Urothelium cell line (cell line): ENCODE measurements around the gene CDYL2.

Source experiments
- DNase-seq: peaks from one replicate; pipeline ENCODE4 v3.0.0; 2011; ENCODE audit warnings: low spot score, mixed read lengths
- FAIRE-seq: peaks from 2 replicates; lab custom pipeline; 2011; peaks lifted over from hg19 to GRCh38; lab: Jason Lieb, UNC

Gene CDYL2

DNA sequence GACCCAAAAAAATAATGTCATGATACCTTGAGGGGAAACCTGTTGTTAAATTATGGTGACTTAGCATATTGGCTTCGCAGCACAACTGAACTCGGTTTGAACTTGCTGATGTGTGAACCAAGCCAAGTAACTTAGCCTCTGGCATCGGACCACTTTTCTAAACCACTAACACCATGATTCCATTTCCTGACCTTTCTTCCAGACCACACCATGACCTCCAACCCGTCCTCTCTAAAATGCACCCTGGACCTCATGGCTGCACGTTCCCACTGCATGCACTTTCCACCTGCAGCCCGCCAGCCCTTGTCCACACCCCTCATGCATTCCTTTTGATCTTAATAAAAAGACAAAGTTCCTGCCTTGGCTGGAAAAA, 234.3 kb downstream of the CDYL2 start:
- DNase-seq (peak; percentile 56), FAIRE-seq (no peak)

DNA sequence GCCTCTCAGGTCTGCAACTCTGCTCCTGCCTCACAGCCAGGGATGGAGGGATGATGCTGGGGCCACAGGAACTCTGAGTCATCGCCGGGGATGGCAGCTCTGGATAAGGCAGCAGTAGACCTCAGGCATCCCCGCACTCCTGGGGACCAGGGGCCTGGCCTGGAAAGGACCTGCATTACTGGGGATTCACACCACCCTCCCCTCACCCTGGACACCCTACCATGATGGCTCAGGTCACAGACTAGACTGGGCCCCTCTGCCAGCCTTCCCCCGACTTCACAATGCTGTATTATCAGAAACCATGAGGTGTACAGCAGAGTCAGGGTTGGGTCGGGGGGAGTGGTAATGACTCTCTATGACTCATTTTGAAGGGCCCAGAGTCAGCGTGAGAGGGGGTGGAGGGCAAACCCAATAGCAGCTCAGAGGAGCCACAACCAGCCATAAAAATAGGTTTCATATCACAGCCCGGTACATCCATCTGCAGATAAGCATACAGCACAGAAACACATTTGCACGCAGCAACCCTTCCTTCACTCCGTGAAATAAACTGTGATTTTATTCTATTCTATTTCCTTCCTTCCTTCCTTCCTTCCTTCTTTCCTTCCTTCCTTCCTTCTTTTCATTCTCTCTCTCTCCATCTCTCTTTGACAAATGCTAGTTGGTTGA, 234.8 kb downstream of the CDYL2 start:
- FAIRE-seq: peak; percentile 44
- DNase-seq: peak; percentile 92

GRCh38 chr16:80564394-80564793, 240.0 kb downstream of the CDYL2 start:
- no peak for FAIRE-seq
- no peak for DNase-seq

DNA sequence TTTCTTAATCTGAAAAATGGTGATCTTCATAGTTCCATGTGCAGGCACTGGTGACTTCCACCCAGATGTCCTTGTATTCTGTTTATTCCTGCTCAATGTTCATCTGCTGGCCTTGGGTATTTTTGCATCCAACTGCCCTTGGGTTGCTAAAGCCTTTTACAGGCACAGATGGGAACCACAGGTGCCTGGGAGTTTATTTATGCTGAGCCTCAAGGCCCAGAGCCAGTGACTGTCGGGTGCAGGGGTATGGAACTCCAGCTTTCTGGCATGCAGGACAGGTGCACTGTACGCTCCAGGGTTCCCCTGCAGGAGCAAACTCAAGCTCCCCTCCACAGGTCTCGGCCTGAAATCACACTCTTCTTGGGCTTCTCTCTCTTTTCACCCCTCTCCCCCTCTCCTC, 241.3 kb downstream of the CDYL2 start:
- FAIRE-seq: no peak
- DNase-seq: no peak

- no peak for DNase-seq
- FAIRE-seq: no peak
These were observed 245.0 kb downstream of the CDYL2 start for GRCh38 chr16:80559369-80559768.

- FAIRE-seq: no peak
These were observed 247.4 kb downstream of the CDYL2 start for GRCh38 chr16:80557037-80557436.

GRCh38 chr16:80556481-80556880, 247.9 kb downstream of the CDYL2 start:
- no peak for DNase-seq
- no peak for FAIRE-seq

More at GRCh38 chr16:80557037-80557436, 247.4 kb downstream of the CDYL2 start:
- no peak for DNase-seq

GRCh38 chr16:80554033-80554432, 250.4 kb downstream of the CDYL2 start:
- DNase-seq: no peak
- FAIRE-seq: no peak

DNA sequence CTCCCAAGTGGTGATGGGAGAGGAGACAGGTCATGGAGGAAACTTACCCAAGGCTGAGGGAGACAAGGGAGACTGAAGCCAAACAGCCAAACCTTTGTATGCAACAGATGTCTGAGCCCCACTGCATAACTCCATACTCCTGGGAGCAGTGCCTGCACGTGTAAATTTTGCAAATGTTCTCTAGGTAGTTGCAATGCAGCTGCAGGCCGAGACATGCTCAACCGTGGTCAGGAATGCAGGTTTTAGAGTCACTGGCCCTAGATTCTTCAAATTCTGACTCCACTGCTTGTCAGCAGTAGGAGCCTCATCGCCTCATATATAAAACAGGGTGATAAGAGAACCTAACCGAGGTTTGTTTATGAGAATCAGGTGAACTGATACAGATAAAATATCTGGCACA, 252.1 kb downstream of the CDYL2 start:
- FAIRE-seq (no peak), DNase-seq (no peak)
